ENCODE results near the gene ERC2. TPM values are rescaled to one million over a fixed set of nuclear protein-coding genes. Genes with fewer than 3 reads are reported as not detected.

The ERC2 gene
- total RNA-seq, 1 donor from 2014 or later, result 32.5 TPM

DNA sequence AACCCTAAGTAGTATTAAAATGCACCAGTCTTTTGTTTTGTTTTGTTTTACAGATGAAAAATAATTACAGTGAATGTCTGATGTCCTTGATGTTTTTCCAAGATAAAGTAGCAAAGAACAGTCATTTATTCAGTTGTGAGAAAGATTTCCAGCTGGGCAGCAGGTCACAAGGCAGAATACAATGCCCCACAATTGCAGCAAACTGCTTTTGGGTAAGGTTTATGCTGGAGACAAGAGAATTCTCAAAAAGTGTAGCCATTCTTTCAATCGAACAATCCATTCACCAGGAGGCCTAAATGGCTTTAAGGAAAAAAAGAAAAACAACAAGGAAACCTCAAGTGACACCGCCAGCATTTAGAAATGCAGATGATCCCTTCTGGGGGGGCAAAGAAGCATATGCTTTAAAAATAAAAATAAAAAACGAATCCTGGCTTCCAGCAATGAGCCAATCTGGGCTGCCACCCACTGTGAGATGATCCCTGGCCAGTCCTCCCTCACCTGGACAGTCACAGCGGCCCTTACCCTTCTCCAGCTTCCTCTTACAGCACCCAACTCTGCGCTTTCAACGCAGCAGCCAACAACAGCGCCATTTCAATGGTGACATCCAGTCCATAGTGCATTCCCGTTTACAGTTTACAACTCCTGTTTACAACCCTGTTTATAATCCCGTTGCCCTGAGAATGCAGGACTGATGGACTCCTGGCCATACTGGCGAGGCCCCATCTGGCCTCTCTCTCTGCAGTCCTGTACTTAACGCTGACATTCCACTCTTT is 955.5 kb downstream of the ERC2 start:
- no peak overlapping the region for H3K4me3 Mint-ChIP-seq (ENCODE audit: low read depth)
- H3K27ac Mint-ChIP-seq, result no peak overlapping the region
- DNase-seq (ENCODE audit: low spot score, unreplicated experiment), result no peak
- no peaks in the 10 kb centered on the region for H3K36me3 Mint-ChIP-seq (ENCODE audit: insufficient read depth)
- H3K9me3 Mint-ChIP-seq (ENCODE audit: low read depth), result no peaks in the 10 kb centered on the region
- H3K27me3 Mint-ChIP-seq, result peaks cover 2% of the 10 kb centered on the region
- no peak for TF ChIP-seq CTCF (IDR thresholded peaks at IDR 0.05; ENCODE audit: unreplicated experiment)
- peaks cover 3% of the 10 kb centered on the region for H3K4me1 Mint-ChIP-seq (ENCODE audit: low read depth)

GRCh38 chr3:55511895-55512570 is 956.2 kb downstream of the ERC2 start:
- no peak overlapping the region for H3K27ac Mint-ChIP-seq
- no peaks in the 10 kb centered on the region for H3K36me3 Mint-ChIP-seq (ENCODE audit: insufficient read depth)
- peaks cover 2% of the 10 kb centered on the region for H3K27me3 Mint-ChIP-seq
- DNase-seq (ENCODE audit: low spot score, unreplicated experiment), result no peak
- H3K9me3 Mint-ChIP-seq (ENCODE audit: low read depth), result no peaks in the 10 kb centered on the region
- TF ChIP-seq CTCF (IDR thresholded peaks at IDR 0.05; ENCODE audit: unreplicated experiment), result no peak
- peaks cover 3% of the 10 kb centered on the region for H3K4me1 Mint-ChIP-seq (ENCODE audit: low read depth)
- H3K4me3 Mint-ChIP-seq (ENCODE audit: low read depth), result no peak overlapping the region

DNA sequence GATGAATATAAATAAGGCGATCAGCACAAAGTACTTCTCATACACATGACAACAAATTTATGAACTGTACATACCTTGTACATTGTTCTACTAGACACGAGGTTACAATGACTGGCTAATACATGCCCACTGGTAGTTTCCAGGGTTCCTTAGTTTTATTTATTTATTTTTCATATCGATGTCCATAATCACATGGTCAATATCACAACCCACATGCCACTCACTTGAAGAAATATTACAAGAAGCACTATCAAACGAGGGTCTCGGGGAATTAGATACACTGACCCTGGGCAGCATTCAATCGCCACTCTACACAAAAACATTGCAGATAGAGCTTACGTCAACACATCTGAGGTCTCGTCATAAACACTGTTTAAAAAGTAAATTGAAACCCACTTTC is 959.9 kb downstream of the ERC2 start:
- H3K4me1 Mint-ChIP-seq (ENCODE audit: low read depth), result no peaks in the 10 kb centered on the region
- H3K9me3 Mint-ChIP-seq (ENCODE audit: low read depth), result no peaks in the 10 kb centered on the region
- DNase-seq (ENCODE audit: low spot score, unreplicated experiment), result no peak
- TF ChIP-seq CTCF (IDR thresholded peaks at IDR 0.05; ENCODE audit: unreplicated experiment), result no peak
- H3K27ac Mint-ChIP-seq, result no peak overlapping the region
- H3K27me3 Mint-ChIP-seq, result peaks cover 2% of the 10 kb centered on the region
- H3K36me3 Mint-ChIP-seq (ENCODE audit: insufficient read depth), result no peaks in the 10 kb centered on the region
- H3K4me3 Mint-ChIP-seq (ENCODE audit: low read depth), result no peak overlapping the region

DNA sequence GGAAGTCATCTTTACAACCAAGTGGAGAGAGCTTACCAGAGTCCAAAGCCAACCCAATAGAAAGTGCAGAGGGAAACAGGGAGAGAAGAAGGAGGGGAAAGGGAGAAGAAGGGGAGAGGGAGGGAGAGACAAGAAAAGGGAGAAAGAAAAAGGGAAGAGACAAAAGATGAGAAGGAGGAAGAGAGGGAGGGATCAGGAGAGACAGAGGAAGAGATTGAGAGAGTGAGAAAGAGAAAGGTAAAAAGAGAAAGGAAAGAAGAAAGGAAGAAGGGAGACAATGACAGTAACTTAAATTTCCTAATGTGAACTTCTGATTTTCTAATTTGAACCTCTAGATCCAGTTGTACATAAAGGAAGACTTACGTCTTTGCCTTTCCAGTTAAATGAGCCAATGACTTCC is 960.5 kb downstream of the ERC2 start:
- Mint-ChIP-seq H3K4me3 (ENCODE audit: low read depth) (no peak overlapping the region), H3K9me3 (ENCODE audit: low read depth) (no peaks in the 10 kb centered on the region), H3K36me3 (ENCODE audit: insufficient read depth) (no peaks in the 10 kb centered on the region), H3K4me1 (ENCODE audit: low read depth) (no peaks in the 10 kb centered on the region), H3K27ac (no peak overlapping the region), H3K27me3 (no peaks in the 10 kb centered on the region)
- no peak for DNase-seq (ENCODE audit: low spot score, unreplicated experiment)
- TF ChIP-seq CTCF (IDR thresholded peaks at IDR 0.05; ENCODE audit: unreplicated experiment), result no peak

GRCh38 chr3:55505776-55506175 is 962.5 kb downstream of the ERC2 start:
- no peaks in the 10 kb centered on the region for H3K9me3 Mint-ChIP-seq (ENCODE audit: low read depth)
- H3K27me3 Mint-ChIP-seq, result no peaks in the 10 kb centered on the region
- DNase-seq (ENCODE audit: low spot score, unreplicated experiment), result no peak
- no peak overlapping the region for H3K27ac Mint-ChIP-seq
- no peak overlapping the region for H3K4me3 Mint-ChIP-seq (ENCODE audit: low read depth)
- no peaks in the 10 kb centered on the region for H3K36me3 Mint-ChIP-seq (ENCODE audit: insufficient read depth)
- no peak for TF ChIP-seq CTCF (IDR thresholded peaks at IDR 0.05; ENCODE audit: unreplicated experiment)
- no peaks in the 10 kb centered on the region for H3K4me1 Mint-ChIP-seq (ENCODE audit: low read depth)
